HFF-Myc (cell line): ENCODE results near the gene FAF1.

Source experiments
- DNase-seq: peaks from one replicate; pipeline ENCODE4 v3.0.0-alpha.2; 2011; ENCODE audit warnings: low read depth; ENCODE audit errors: extremely low read depth
- H3K4me3 ChIP-seq: replicated peaks from 2 replicates; pipeline ENCODE4 v1.5.1; 2011; ENCODE audit warnings: low read depth, mild to moderate bottlenecking, control low read depth, low read length
- CTCF ChIP-seq: IDR thresholded peaks from 2 replicates; pipeline ENCODE4 v1.5.1; 2012; ENCODE audit warnings: mild to moderate bottlenecking, low read depth, low read length, control low read depth; ENCODE audit errors: missing control alignments

The FAF1 gene

GRCh38 chr1:50633465-50633864 lies 326.6 kb downstream of the FAF1 start:
- no peak for TF ChIP-seq CTCF
- no peak for DNase-seq

DNA sequence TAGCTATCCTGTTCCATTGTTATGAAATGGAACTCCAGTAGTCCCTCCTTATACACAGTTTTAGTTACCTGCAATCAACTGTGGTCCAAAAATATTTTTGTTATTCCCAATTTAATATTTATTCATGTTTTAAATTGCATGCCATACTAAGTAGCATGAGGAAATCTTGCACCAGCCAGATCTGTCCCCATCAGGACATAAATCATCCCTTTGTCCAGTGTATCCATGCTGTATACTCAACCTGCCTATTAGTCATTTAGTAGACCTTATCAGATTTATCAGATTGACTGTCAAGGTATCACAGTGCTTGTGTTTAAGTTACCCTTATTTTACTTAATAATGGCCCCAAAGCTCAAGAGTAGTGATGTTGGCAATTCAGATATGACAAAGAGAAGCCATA lies 328.9 kb downstream of the FAF1 start:
- TF ChIP-seq CTCF: no peak
- no peak overlapping the region for H3K4me3 ChIP-seq
- no peak for DNase-seq

More at GRCh38 chr1:50633465-50633864, 326.6 kb downstream of the FAF1 start:
- no peak overlapping the region for H3K4me3 ChIP-seq

DNA sequence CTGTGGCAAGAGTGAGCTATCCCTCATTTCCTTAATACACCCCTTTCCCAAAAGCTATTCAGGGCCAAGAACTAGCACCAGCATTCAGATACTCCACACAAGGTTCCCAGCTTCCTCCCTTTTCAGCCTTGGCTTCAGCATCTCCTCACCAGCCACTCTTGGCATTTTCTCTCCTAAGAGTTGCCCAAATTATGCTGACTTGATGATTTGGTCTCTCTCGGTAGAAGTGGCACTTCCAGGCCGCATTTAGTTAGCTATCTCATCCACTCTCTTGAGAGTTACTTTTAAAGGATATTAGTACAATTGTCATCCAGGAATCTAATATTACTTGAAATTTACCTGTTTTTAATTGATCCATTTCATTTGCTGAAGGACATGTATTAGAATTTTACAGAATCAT lies 337.8 kb downstream of the FAF1 start:
- TF ChIP-seq CTCF: no peak
- no peak overlapping the region for H3K4me3 ChIP-seq
- no peak for DNase-seq

- TF ChIP-seq CTCF: peak; percentile 32
- H3K4me3 ChIP-seq: no peak overlapping the region
- DNase-seq: no peak
Measured at GRCh38 chr1:50620680-50621329, 339.3 kb downstream of the FAF1 start.

DNA sequence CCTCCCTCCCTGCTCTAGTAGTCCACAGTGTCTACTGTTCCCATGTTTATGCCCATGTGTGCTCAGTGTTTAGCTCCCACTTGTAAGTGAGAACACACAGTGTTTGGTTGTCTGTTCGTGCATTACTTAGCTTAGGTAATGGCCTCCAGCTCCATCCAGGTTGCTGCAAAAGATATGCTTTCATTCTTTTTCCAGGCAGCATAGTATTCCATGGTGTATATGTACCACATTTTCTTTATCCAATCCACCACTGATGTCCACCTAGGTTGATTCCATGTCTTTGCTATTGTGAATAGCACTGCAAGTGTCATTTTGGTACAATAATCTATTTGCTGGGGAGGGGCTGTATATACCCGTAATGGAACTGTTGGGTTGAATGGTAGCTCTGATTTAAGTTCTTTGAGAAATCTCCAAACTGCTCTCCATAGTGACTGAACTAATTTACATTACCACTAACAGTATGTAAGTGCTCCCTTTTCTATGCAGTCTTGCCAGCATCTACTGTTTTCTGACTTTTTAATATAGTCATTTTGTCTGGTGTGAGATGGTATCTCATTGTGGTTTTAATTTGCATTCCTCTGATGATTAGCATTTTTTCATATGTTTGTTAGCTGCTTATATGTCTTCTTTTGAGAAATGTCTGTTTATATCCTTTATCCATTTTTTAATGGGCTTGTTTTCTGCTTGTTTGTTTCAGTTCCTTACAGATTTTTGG lies 344.9 kb downstream of the FAF1 start:
- TF ChIP-seq CTCF: no peak
- no peak for DNase-seq
- H3K4me3 ChIP-seq: no peak overlapping the region

DNA sequence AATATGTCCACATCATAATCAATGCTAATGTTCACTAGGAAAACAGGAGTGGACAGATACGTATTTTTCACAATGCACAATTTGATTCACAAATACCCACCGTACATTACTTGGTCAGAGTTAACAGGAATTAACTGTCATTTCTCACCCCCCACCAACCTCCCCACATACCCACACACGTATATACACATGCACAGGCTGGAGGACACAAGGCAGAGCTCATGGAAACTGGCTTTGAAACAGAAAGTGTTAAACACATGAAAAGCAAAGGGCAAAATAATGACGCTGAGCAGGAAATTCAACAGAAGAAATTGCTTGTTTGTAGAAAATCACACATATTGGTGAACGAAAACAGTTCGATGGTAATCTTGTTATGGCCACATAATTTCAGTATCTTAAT lies 348.4 kb downstream of the FAF1 start:
- H3K4me3 ChIP-seq: no peak overlapping the region
- TF ChIP-seq CTCF: no peak
- DNase-seq: no peak
